GM12878 (cell line): ENCODE measurements around the gene CADM2. TPM values are rescaled to one million over a fixed set of nuclear protein-coding genes. Genes with fewer than 3 reads are reported as not detected.

Experiments
- ATAC-seq: fragments of 200-7000 bp; cut with Tn5 transposase; 3 replicates; pipeline ENCODE4 v1.9.1; 2020; ENCODE audit warnings: mild to moderate bottlenecking, moderate library complexity
- BruUV-seq: library from RNA; stranded (reverse); fragments of 400-500 nt; replicated peaks from 2 replicates; lab custom pipeline; 2021; lab: Mats Ljungman, UMichigan
- CTCF ChIA-PET: fragments of 300-600 bp; sonication (Branson Sonifier 250); formaldehyde crosslinking; extraction: SDS; loops from one replicate; lab custom pipeline; 2021; ENCODE audit warnings: inconsistent platforms; lab: Yijun Ruan, JAX
- POLR2A ChIA-PET: fragments of 350-600 bp; formaldehyde crosslinking; extraction: SDS; loops from one replicate; lab custom pipeline; 2021; ENCODE audit warnings: inconsistent platforms; lab: Charles Lee
- RAD21 ChIA-PET: fragments of 300-600 bp; sonication (Branson Sonifier 250); formaldehyde crosslinking; loops from one replicate; lab custom pipeline; 2023; ENCODE audit warnings: antibody characterized with exemption; ENCODE audit not compliant: unreplicated experiment; lab: Charles Lee
- SMC1A ChIA-PET: fragments of 300-600 bp; sonication (Branson Sonifier 250); formaldehyde crosslinking; loops from one replicate; lab custom pipeline; 2023; ENCODE audit not compliant: unreplicated experiment, uncharacterized antibody; lab: Charles Lee
- DNase-seq: peaks from one replicate; pipeline ENCODE4 v3.0.0-alpha.2; 2011; ENCODE audit warnings: low read depth, low spot score
- FAIRE-seq: peaks from 3 replicates; lab custom pipeline; 2011; peaks lifted over from hg19 to GRCh38; lab: Jason Lieb, UNC
- H2AFZ ChIP-seq: 2 replicates; pipeline ENCODE4 v1.6.0; 2011; ENCODE audit warnings: low read depth, low read length, control low read depth; ENCODE audit not compliant: control insufficient read depth
- H3K27ac ChIP-seq: 2 replicates; pipeline ENCODE4 v1.5.1; 2011; ENCODE audit warnings: control low read depth; ENCODE audit not compliant: control insufficient read depth, insufficient read depth
- H3K27me3 ChIP-seq, 2 experiments: replicated peaks in 1 of 2; 2 replicates each; pipeline versions ENCODE4 v1.6.0 to v1.6.1; 2011; ENCODE audit warnings: low read length in 1 of 2; ENCODE audit not compliant: control insufficient read depth in 2 of 2, insufficient read depth in 2 of 2
- H3K36me3 ChIP-seq, 2 experiments: 2 replicates each; pipeline ENCODE4 v1.5.1; 2011; ENCODE audit warnings: low read length in 1 of 2; ENCODE audit not compliant: control insufficient read depth in 2 of 2, insufficient read depth in 2 of 2
- H3K4me1 ChIP-seq: 2 replicates; pipeline ENCODE4 v1.6.1; 2011; ENCODE audit warnings: mild to moderate bottlenecking, low read length, moderate library complexity, mixed read lengths; ENCODE audit not compliant: control insufficient read depth, insufficient read depth
- H3K4me2 ChIP-seq: 2 replicates; pipeline ENCODE4 v1.6.0; 2011; ENCODE audit warnings: control low read depth; ENCODE audit not compliant: control insufficient read depth, insufficient read depth
- H3K4me3 ChIP-seq: fragments of 200-600 bp; sonication (generic); 2 replicates; pipeline ENCODE4 v1.5.1; 2016
- H3K79me2 ChIP-seq: 2 replicates; pipeline ENCODE4 v1.6.0; 2011; ENCODE audit warnings: low read length; ENCODE audit not compliant: control insufficient read depth, insufficient read depth
- H3K9ac ChIP-seq: 2 replicates; pipeline ENCODE4 v1.8.0; 2011; ENCODE audit warnings: low read length, control low read depth, mixed read lengths; ENCODE audit not compliant: control insufficient read depth, insufficient read depth
- H3K9me3 ChIP-seq: replicated peaks from 3 replicates; pipeline ENCODE4 v1.5.1; 2011; ENCODE audit warnings: mild to moderate bottlenecking, low read length; ENCODE audit not compliant: control insufficient read depth, insufficient read depth
- H4K20me1 ChIP-seq: 2 replicates; pipeline ENCODE4 v1.6.0; 2011; ENCODE audit not compliant: control insufficient read depth, insufficient read depth
- PBX3 ChIP-seq: IDR thresholded peaks from 2 replicates; pipeline ENCODE4 v1.6.1; 2011; ENCODE audit warnings: mild to moderate bottlenecking, low read depth, low read length, moderate library complexity; ENCODE audit not compliant: insufficient replicate concordance
- WGBS: methylation state at CpG from one replicate; pipeline ENCODE4 v1.1.6; 2016; ENCODE audit warnings: low lambda C conversion rate; ENCODE audit not compliant: insufficient replicate concordance, insufficient coverage; ENCODE audit errors: missing lambda C conversion rate; 5-methylcytosine and 5-hydroxymethylcytosine counted together
- in situ Hi-C: fragments of 300-500 bp; cut with MboI; formaldehyde crosslinking; loops from 9 replicates; pipeline ENCODE4 v1.14.3; 2018; ENCODE audit warnings: mixed read lengths
- intact Hi-C: fragments of 100-400 bp; cut with micrococcal nuclease; formaldehyde crosslinking; loops from one replicate; pipeline ENCODE4 v1.14.2; 2022; ENCODE audit not compliant: unreplicated experiment
- polyA plus RNA-seq, 11 experiments: library from polyadenylated mRNA; depleted of rRNA in 4 of 11; unstranded in 6 of 11; stranded (reverse) in 5 of 11; fragments of >200 nt; fragmentation: Nextera tagmentation in 4 of 11; fragmentation: Illumina TruSeq in 1 of 11; extraction: Ambion mirVana in 4 of 11; extraction: Trizol in 1 of 11; gene quantifications; 1 replicate in 1 of 11; 2 replicates in 10 of 11; pipeline versions ENCODE4 v1.2.1 to v1.2.3, GENCODE V29; 2011 to 2016; ENCODE audit warnings: inconsistent platforms in 2 of 11, missing spikeins in 2 of 11, low read depth in 1 of 11
- total RNA-seq, 4 experiments: library from RNA; depleted of rRNA in 3 of 4; stranded (reverse); fragments of >200 nt in 3 of 4; fragmentation: Illumina TruSeq in 1 of 4; extraction: Trizol in 1 of 4; gene quantifications; 2 replicates each; pipeline versions ENCODE4 v1.2.1 to v1.2.3, GENCODE V29; 2013 to 2021
- TF ChIP-seq, protein P1 (sequence below), 3 experiments: IDR thresholded peaks in 2 of 3; conservative IDR thresholded peaks in 1 of 3; 2 replicates each; pipeline ENCODE4 v1.5.1; 2011; ENCODE audit warnings: low read depth in 3 of 3, low read length in 3 of 3, mild to moderate bottlenecking in 3 of 3, control low read depth in 2 of 3, moderate library complexity in 2 of 3, inconsistent platforms in 1 of 3, mixed read lengths in 1 of 3; ENCODE audit not compliant: control insufficient read depth in 2 of 3, insufficient read depth in 1 of 3; ENCODE audit errors: extremely low read depth in 1 of 3

The CADM2 gene
- total and polyA plus RNA-seq, 10 of the 15 experiments (the other 5 are each of a cell fraction or from before 2014, with no cell fraction given), result 0.13 TPM; not detected in 9

DNA sequence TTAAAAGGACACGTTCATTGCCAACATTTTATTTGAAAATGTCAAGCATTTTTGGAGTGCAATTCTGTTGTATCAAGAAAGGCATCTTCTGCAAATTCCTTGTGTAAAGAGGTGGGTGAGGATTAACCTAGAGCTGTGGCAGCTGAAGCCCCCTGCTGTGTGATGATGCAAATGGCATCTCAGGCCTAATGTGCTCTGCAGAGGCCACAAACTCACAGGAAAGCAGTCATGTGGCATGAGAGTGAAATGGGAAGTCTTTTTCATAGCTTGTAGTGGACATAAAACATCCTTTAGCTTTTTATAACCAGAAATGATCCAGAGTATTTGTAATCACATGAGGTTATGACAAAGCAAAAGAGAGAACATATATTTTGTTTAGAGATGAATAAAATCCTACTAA, 6.4 kb downstream of the CADM2 start:
- H3K4me3 ChIP-seq, result no peak overlapping the region
- in situ Hi-C loops (no loop called here), intact Hi-C loops (no loop called here)
- BruUV-seq, result no TSS peak
- no peak overlapping the region for H3K4me2 ChIP-seq
- no peak for TF ChIP-seq PBX3
- TF ChIP-seq, protein P1, sequence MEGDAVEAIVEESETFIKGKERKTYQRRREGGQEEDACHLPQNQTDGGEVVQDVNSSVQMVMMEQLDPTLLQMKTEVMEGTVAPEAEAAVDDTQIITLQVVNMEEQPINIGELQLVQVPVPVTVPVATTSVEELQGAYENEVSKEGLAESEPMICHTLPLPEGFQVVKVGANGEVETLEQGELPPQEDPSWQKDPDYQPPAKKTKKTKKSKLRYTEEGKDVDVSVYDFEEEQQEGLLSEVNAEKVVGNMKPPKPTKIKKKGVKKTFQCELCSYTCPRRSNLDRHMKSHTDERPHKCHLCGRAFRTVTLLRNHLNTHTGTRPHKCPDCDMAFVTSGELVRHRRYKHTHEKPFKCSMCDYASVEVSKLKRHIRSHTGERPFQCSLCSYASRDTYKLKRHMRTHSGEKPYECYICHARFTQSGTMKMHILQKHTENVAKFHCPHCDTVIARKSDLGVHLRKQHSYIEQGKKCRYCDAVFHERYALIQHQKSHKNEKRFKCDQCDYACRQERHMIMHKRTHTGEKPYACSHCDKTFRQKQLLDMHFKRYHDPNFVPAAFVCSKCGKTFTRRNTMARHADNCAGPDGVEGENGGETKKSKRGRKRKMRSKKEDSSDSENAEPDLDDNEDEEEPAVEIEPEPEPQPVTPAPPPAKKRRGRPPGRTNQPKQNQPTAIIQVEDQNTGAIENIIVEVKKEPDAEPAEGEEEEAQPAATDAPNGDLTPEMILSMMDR (IDR thresholded peaks at IDR 0.05 in 2 of 3, conservative IDR thresholded peaks at IDR 0.05 in 1 of 3; ENCODE audit: control insufficient read depth in 2 of 3, extremely low read depth in 1 of 3, insufficient read depth in 1 of 3, low read depth in 3 of 3, low read length in 3 of 3), result 0 out of 6 replicates have a peak, but pooled peaks of 1 of the 3 experiments have one; percentile 3
- H3K36me3 ChIP-seq, result no peaks in the 10 kb centered on the region
- ChIA-PET SMC1A (no interaction called here), POLR2A (no interaction called here), RAD21 (no interaction called here), CTCF (interaction anchor here (1.0 to 1.4 kb wide), 2 partner anchors 23 to 418 kb away, joined by 3 read pairs; no protein-coding TSS in a partner anchor)
- no peak overlapping the region for H3K27ac ChIP-seq
- FAIRE-seq, result no peak
- H3K79me2 ChIP-seq, result no peaks in the 10 kb centered on the region
- WGBS, result 0% methylated on average over 1 of the region's 1 CpG
- H3K9me3 ChIP-seq, result no peaks in the 10 kb centered on the region
- no peaks in the 10 kb centered on the region; a peak in 1 of 4 replicates for H3K27me3 ChIP-seq
- peak; percentile 50; the same call in 1 of the 3 replicates for ATAC-seq
- no peaks in the 10 kb centered on the region for H3K4me1 ChIP-seq
- no peak overlapping the region for H3K9ac ChIP-seq
- H2AFZ ChIP-seq, result no peak overlapping the region
- no peaks in the 10 kb centered on the region for H4K20me1 ChIP-seq
- DNase-seq, result no peak
